Esophagus squamous epithelium (tissue), 4 donors: ENCODE measurements around the gene ASAH2.

Experiments
- CTCF ChIP-seq, 6 experiments: fragments of 450-650 bp in 4 of 6; fragments of 200-600 bp in 2 of 6; sonication (generic) in 2 of 6; IDR thresholded peaks; one replicate each; pipeline ENCODE4 v1.5.1; 2016 to 2019; ENCODE audit warnings: antibody characterized with exemption in 6 of 6, mild to moderate bottlenecking in 4 of 6, moderate library complexity in 4 of 6
- POLR2A ChIP-seq, 4 donors: fragments of 450-650 bp; IDR thresholded peaks; one replicate each; pipeline ENCODE4 v1.6.1; 2017; ENCODE audit warnings: antibody characterized with exemption in 4 of 4, mild to moderate bottlenecking in 4 of 4, moderate library complexity in 3 of 4

- TF ChIP-seq CTCF (IDR thresholded peaks at IDR 0.05) (no peak), POLR2A (IDR thresholded peaks at IDR 0.05) (no peak)
Measured at GRCh38 chr10:50216418-50216817, 34.9 kb downstream of the ASAH2 start.
